Activated B cell treated with CpG ODN at 0.5 μM for 24 hours (primary cell): ENCODE results near the gene CNTN1. TPM values are rescaled to one million over a fixed set of nuclear protein-coding genes. Genes with fewer than 3 reads are reported as not detected.

Experiments
- ATAC-seq: fragments of 200-7000 bp; cut with Tn5 transposase; one replicate; pipeline ENCODE4 v1.10.0; 2021; ENCODE audit warnings: low read depth, mild to moderate bottlenecking, moderate library complexity
- CTCF ChIA-PET: fragments of 350-600 bp; sonication (Branson Sonifier 250); formaldehyde crosslinking; loops from one replicate; lab custom pipeline; 2021; ENCODE audit warnings: antibody characterized with exemption; lab: Charles Lee
- POLR2A ChIA-PET: fragments of 350-600 bp; sonication (Branson Sonifier 250); formaldehyde crosslinking; loops from one replicate; lab custom pipeline; 2021; ENCODE audit warnings: antibody characterized with exemption; lab: Charles Lee
- DNase-seq: peaks from one replicate; pipeline ENCODE4 v3.0.0; 2022
- H3K27ac Mint-ChIP-seq: one replicate; pipeline ENCODE4 v1.8.0; 2020; ENCODE audit warnings: mixed read lengths
- H3K27me3 Mint-ChIP-seq: one replicate; pipeline ENCODE4 v1.8.0; 2021; ENCODE audit warnings: mixed read lengths
- H3K36me3 Mint-ChIP-seq: one replicate; pipeline ENCODE4 v1.8.0; 2021; ENCODE audit warnings: low read depth, mixed read lengths
- H3K4me1 Mint-ChIP-seq: one replicate; pipeline ENCODE4 v1.8.0; 2021; ENCODE audit warnings: mixed read lengths
- H3K4me3 Mint-ChIP-seq: one replicate; pipeline ENCODE4 v1.8.0; 2020; ENCODE audit warnings: mild to moderate bottlenecking, mixed read lengths
- H3K9me3 Mint-ChIP-seq: one replicate; pipeline ENCODE4 v1.8.0; 2020; ENCODE audit warnings: mixed read lengths
- CTCF ChIP-seq: fragments of 200-600 bp; IDR thresholded peaks from one replicate; pipeline ENCODE4 v1.8.0; 2022; ENCODE audit warnings: antibody characterized with exemption, mild to moderate bottlenecking
- intact Hi-C: fragments of 100-400 bp; cut with micrococcal nuclease; formaldehyde crosslinking; loops from one replicate; pipeline ENCODE4 v1.15.1; 2024
- total RNA-seq: library from RNA; stranded (reverse); gene quantifications from 2 replicates; pipeline ENCODE4 v1.2.3, GENCODE V29; 2022

CNTN1 gene
- total RNA-seq, 1 donor from 2014 or later = not detected

GRCh38 chr12:41023836-41024235, 331.6 kb downstream of the CNTN1 start:
- Mint-ChIP-seq H3K27me3 (no peaks in the 10 kb centered on the region), H3K36me3 (no peaks in the 10 kb centered on the region), H3K4me3 (no peak overlapping the region), H3K27ac (no peak overlapping the region), H3K9me3 (no peaks in the 10 kb centered on the region), H3K4me1 (no peaks in the 10 kb centered on the region)
- intact Hi-C loops = no loop called here
- ATAC-seq = no peak
- POLR2A ChIA-PET = no interaction called here
- CTCF ChIA-PET = no interaction called here
- DNase-seq = no peak
- TF ChIP-seq CTCF = no peak

- H3K4me3 Mint-ChIP-seq = no peak overlapping the region
- H3K27me3 Mint-ChIP-seq = no peaks in the 10 kb centered on the region
- no peak for TF ChIP-seq CTCF
- H3K27ac Mint-ChIP-seq = no peak overlapping the region
- no peak for DNase-seq
- intact Hi-C loops = no loop called here
- ChIA-PET POLR2A (no interaction called here), CTCF (no interaction called here)
- H3K36me3 Mint-ChIP-seq = no peaks in the 10 kb centered on the region
- no peaks in the 10 kb centered on the region for H3K4me1 Mint-ChIP-seq
- no peak for ATAC-seq
- H3K9me3 Mint-ChIP-seq = no peaks in the 10 kb centered on the region
Measured at GRCh38 chr12:41026151-41026550, 333.9 kb downstream of the CNTN1 start.

GRCh38 chr12:41032386-41032785, 340.1 kb downstream of the CNTN1 start:
- no peak overlapping the region for H3K27ac Mint-ChIP-seq
- no peak for TF ChIP-seq CTCF
- H3K36me3 Mint-ChIP-seq = no peaks in the 10 kb centered on the region
- ATAC-seq (no peak), DNase-seq (no peak)
- ChIA-PET POLR2A (no interaction called here), CTCF (no interaction called here)
- no peak overlapping the region for H3K4me3 Mint-ChIP-seq
- no peaks in the 10 kb centered on the region for H3K27me3 Mint-ChIP-seq
- intact Hi-C loops = no loop called here
- H3K4me1 Mint-ChIP-seq = no peaks in the 10 kb centered on the region
- no peaks in the 10 kb centered on the region for H3K9me3 Mint-ChIP-seq

GRCh38 chr12:41034686-41035085, 342.4 kb downstream of the CNTN1 start:
- Mint-ChIP-seq H3K4me1 (no peaks in the 10 kb centered on the region), H3K9me3 (no peaks in the 10 kb centered on the region), H3K4me3 (no peak overlapping the region), H3K27ac (no peak overlapping the region), H3K36me3 (no peaks in the 10 kb centered on the region), H3K27me3 (no peaks in the 10 kb centered on the region)
- POLR2A ChIA-PET = no interaction called here
- no peak for TF ChIP-seq CTCF
- intact Hi-C loops = no loop called here
- ATAC-seq (no peak), DNase-seq (no peak)
- CTCF ChIA-PET = no interaction called here

- intact Hi-C loops = no loop called here
- CTCF ChIA-PET = no interaction called here
Measured at GRCh38 chr12:41039461-41039860, 347.2 kb downstream of the CNTN1 start.

More at GRCh38 chr12:41039461-41039860, 347.2 kb downstream of the CNTN1 start:
- Mint-ChIP-seq H3K36me3 (no peaks in the 10 kb centered on the region), H3K27ac (no peak overlapping the region), H3K27me3 (no peaks in the 10 kb centered on the region), H3K4me1 (no peaks in the 10 kb centered on the region), H3K4me3 (no peak overlapping the region), H3K9me3 (no peaks in the 10 kb centered on the region)
- ATAC-seq = no peak
- TF ChIP-seq CTCF = no peak
- DNase-seq = no peak
- POLR2A ChIA-PET = no interaction called here
